Measurements from ENCODE around the gene CHST14.

- TF ChIP-seq CTCF (IDR thresholded peaks at IDR 0.05) (no peak), ZFX (IDR thresholded peaks at IDR 0.05; ENCODE audit: borderline replicate concordance) (no peak)
Measured at GRCh38 chr15:40463279-40463678, 7.5 kb upstream of the CHST14 start.

All from 22Rv1 (cell line).